Panc1 (cell line): ENCODE data around the gene IQSEC1.

Experiments
- POLR2AphosphoS5 ChIP-seq: IDR thresholded peaks from 2 replicates; pipeline ENCODE4 v1.6.1; 2012; ENCODE audit warnings: mild to moderate bottlenecking, low read depth, low read length, moderate library complexity
- SIN3A ChIP-seq: IDR thresholded peaks from 2 replicates; pipeline ENCODE4 v1.6.1; 2012; ENCODE audit warnings: low read depth, mild to moderate bottlenecking, low read length, moderate library complexity, borderline replicate concordance; ENCODE audit not compliant: insufficient read depth

GRCh38 chr3:12886736-12887135, 186.5 kb downstream of the IQSEC1 start:
- TF ChIP-seq POLR2AphosphoS5 (no peak), SIN3A (no peak)
